Limb (tissue), 2 donors: ENCODE data around the gene ABCA2.

Source experiments
- DNase-seq, 2 donors: peaks; one replicate each; pipeline ENCODE4 v3.0.0-alpha.2; 2016; ENCODE audit errors: extremely low spot score in 2 of 2

ABCA2 gene

DNA sequence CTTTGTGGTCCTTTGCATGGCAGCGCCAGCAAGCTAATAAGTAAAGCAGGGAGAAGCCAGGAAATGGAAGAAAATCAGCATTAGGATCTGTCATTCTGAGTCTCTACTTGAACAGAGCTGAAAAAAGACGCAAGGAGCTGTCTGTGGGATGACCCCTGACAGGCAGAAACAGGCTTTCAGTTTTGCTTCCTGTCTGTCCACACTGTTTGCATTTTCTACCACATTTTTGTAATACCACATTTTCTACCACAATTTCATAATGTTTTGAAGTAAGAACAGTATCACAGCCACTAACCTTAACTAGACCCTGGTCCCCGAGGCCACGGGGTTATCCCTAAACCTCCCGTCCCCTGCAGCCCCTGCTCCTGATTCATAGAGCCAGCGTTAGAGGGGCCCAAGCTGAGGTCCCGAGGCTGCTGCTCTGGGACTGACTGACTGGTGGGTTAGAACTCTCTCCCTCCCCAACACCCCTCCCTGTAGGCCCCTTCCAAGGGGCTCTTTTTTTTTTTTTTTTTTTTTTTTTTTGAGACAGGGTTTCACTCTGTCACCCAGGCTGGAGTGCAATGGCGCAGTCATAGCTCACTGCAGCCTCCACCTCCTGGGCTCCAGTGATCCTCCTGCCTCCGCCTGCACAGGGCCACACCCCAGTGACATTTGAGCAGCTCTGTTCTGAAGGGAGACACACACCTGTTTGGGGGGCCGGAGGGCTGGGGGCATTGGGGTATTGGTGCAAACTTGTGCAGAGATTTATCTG is 27.7 kb downstream of the ABCA2 start:
- DNase-seq = no peak

DNA sequence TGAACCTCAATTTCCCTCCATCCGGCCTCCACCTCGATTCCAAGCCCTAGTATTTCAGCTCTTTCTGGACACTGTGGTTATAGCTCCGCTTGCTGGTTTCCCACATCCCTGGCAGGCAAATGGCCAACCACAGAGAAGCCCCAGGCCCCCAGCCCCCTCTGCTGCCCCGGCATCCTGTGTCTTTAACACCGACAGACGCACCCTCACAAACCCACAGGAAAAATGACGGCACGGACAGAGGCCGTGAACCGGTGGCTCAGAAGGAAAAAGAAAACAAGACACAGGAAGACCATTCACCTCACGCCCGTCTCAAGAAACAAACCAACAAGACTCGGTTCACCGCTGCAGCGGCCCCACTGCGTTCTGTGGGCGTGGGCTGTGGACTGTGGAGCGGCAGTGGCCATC is 30.2 kb downstream of the ABCA2 start:
- no peak for DNase-seq

- no peak for DNase-seq
Measured at GRCh38 chr9:136997371-136997770, 30.7 kb downstream of the ABCA2 start.

GRCh38 chr9:136996361-136997292 is 31.4 kb downstream of the ABCA2 start, which contains the start of gene CLIC3:
Gene CLIC3 (minus strand): TSS chr9:136996568. CDS start chr9:136996543, 25 bp downstream.
- peak in 1 of 2 donors; percentile 53 for DNase-seq

DNA sequence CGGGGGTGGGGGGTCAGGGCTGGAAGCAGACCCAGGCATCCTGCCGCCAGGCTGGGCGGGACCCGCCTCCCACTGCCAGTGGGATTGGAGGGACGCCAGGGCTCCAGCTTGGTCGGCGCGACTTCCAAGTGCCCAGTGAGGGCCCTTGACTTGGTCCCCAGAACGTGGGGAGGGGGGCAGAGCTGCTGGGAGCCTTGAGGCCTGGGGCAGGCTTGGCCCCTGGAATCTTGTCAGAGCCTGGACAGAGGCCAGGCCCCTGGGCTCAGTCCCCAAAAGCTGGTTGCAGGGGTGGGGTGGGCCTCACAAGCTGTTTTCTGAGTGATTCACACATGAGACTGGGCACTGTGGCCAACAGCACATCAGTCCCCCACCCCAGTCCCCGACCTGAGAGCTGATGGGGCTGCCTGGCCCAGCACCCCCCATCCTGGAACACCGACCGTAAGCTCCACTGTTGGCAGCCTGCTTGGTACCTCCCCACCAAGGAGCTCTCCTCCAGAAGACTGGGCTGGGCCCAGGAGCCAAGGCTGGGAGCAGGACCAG is 32.2 kb downstream of the ABCA2 start:
- DNase-seq = no peak

GRCh38 chr9:136995362-136995761 is 32.7 kb downstream of the ABCA2 start:
- no peak for DNase-seq

- DNase-seq = no peak
Measured at GRCh38 chr9:136994888-136995230, 33.2 kb downstream of the ABCA2 start.

- DNase-seq = no peak
Measured at GRCh38 chr9:136994180-136994887, 33.7 kb downstream of the ABCA2 start.

DNA sequence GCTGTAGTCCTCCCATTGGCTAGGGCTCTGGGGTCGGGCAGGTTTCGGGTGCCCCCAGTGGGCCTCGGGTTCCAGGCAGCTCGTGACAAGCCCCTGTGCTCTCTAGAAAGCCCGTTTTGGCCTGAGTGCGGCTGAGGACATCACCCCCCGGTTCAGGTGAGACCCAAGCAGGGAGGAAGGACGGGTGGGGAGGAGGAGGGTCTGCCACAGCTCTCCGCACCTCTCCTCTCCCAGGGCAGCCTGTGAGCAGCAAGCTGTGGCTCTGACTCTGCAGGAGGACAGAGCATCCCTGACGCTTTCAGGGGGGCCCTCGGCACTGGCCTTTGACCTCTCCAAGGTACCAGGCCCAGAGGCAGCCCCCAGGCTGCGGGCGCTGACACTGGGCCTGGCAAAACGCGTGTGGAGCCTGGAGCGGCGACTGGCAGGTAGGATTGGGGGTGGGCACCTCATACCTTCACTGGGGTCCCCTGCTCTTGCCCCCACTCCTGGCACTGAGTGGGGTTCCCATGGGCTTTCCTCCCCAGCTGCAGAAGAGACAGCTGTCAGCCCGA is 35.1 kb downstream of the ABCA2 start:
- DNase-seq = no peak

- DNase-seq = peak; percentile 85 to 93
Measured at GRCh38 chr9:136991993-136992818, 35.8 kb downstream of the ABCA2 start, which contains the start of gene PAXX. Gene PAXX (plus strand): TSS chr9:136992422. CDS start chr9:136992444, 22 bp downstream.

DNA sequence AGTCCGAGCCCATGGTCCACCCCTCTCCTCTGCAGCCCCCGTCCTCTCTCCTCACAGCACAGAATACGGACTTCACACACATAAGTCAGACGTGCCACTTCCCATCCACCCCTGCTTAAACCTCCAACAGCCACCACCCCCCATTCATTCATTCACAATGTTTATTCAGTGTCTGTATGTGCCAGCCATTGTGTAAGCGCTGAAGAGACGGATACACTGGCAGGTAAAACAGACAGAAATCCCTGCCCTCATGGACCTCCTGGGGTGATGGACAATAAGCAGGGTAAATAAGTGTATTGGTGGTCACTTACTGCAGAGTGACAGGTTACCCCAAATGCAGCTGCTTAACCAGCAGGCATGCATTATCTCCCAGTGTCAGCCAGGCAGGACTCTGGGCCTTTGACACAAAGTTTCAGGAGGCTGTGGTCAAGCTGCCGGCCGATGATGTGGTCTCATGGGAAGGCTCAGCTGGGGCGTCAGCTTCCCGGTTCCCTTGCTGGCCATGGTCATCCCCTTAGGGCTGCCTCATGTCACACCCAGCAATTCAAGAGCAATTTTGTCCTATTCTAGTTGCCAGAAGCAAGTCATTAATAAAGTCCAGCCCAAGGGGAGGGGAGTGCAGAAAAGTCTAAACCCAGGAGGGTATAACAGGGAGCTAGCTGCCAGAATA is 37.7 kb downstream of the ABCA2 start:
- no peak for DNase-seq

DNA sequence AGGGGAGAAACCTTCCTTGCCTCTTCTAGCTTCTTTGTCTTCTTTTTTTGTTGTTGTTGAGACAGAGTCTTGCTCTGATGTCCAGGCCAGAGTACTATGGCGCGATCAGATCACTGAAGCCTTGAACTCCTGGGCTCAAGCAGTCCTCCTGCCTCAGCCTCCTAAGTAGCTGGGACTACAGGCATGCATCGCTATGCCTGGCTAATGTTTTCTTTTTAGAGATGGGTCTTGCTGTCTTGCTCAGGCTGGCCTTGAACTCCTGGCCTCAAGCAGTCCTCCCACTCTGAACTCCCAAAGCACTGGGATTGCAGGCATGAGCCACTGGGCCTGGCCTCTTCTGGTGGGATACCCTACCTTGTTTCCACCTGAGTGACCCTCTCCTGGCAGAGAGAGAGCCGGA is 39.2 kb downstream of the ABCA2 start:
- DNase-seq = no peak

GRCh38 chr9:136985853-136986252 is 42.2 kb downstream of the ABCA2 start:
- DNase-seq = no peak

- DNase-seq = no peak
Measured at GRCh38 chr9:136985027-136985602, 42.9 kb downstream of the ABCA2 start.

- DNase-seq = no peak
Measured at GRCh38 chr9:136984464-136985026, 43.5 kb downstream of the ABCA2 start.

- no peak for DNase-seq
Measured at GRCh38 chr9:136983656-136984314, 44.3 kb downstream of the ABCA2 start.

DNA sequence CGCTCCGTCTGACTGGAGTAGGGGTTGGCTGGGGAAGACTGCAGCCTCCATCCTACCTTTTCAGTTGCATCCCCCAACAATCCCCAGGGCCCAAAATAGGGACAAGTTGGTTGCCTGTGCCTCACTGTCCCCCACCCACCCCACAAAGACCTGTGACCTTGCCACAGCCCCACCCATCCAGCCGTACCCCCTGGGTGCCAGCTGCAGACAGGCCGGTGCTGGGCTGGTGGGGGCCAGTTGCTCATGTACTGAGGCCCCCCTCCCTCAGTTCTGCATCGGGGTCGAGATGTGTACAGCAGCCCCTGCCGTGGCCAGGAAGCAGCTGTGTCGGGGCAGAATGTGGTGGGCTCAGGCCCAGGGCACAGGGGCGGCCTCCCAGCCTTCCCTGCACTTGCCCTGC is 44.9 kb downstream of the ABCA2 start:
- DNase-seq = no peak

DNA sequence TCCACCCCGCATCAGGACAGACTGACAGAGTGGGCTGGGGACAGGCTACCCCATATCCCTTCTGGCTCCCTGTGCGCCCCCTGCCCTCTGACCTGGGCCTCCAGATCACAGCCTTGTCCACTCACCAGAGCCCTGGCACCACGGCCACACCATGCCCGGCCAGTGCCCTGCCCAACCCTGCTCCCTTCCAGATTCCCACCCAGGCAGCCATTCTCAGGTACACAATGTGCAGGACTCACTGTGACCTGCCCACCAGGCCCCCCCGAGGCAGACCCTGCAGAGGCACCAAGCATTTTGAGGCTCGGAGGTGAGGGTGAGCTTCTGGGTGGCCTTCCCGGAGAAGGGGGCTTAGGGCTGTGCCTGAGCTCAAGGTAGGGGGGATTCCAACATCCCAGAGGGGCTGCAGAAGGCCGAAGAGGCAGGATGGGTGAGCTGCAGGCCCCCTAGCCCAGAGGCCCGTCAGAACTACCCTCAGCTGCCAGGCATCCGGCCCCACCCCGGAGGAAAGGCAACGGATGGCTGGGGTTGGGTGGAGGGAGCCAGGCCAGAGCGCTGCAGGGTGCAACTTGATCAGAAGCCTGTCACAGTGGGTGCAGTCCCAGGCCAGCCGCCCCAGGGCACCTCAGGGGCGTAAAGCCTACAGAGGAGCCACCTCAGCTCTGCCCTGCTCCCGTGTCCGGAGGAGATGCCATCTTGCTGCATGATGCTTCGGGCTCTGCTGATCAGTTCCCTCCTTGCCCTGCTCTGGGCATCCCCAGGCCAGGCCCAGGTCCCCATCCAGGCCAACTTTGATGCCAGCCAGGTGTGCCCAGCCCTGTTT is 45.6 kb downstream of the ABCA2 start, which contains the start of gene LCNL1:
Gene LCNL1 (plus strand): TSS at position 762 of the 820 bp plus-strand sequence. CDS start 594 bp downstream, outside the sequence.
- DNase-seq = no peak
